Measurements from ENCODE around the gene AFAP1.
"Not testable (repeated sequence)": the region's sequence is repeated elsewhere in the genome, so short reads cannot be mapped to it uniquely, and the experiment has no call there.

Gene AFAP1

DNA sequence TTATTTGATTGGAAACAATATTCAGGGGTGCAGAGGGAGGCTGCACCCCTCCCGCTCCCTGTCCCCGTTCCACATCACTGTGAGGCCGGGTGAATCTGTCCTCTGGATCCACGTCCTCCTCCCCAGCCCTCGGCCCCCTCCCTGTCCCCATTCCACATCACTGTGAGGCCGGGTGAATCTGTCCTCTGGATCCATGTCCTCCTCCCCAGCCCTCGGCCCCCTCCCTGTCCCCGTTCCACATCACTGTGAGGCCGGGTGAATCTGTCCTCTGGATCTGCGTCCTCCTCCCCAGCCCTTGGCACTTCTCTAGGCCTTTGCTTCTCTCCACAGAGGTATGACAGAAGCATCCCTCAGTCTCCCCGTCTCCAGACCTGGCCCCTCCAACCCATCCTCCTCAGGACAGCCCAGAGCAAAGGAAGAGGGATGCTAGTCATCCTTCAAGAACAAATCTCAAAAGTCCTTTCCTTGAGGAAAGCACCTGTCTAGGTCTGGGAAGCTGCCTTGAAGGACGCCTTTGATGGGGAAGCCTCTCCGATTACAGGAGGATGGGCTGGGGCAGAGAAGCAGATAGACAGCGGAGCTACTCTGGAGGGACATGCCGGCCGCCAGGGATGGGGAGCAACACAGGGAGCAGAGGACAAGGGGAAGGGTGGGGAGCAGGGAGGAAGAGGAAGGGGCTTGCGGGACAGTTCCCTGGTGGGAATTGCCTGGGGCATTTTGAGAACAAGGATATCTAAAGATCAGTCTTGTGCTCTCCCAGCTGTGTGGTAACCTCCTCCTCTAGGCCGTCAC lies 10.8 kb upstream of the AFAP1 start:
- in situ Hi-C loops (cut with MboI; ENCODE audit: low sequenced_read_pairs), result no loop called here

DNA sequence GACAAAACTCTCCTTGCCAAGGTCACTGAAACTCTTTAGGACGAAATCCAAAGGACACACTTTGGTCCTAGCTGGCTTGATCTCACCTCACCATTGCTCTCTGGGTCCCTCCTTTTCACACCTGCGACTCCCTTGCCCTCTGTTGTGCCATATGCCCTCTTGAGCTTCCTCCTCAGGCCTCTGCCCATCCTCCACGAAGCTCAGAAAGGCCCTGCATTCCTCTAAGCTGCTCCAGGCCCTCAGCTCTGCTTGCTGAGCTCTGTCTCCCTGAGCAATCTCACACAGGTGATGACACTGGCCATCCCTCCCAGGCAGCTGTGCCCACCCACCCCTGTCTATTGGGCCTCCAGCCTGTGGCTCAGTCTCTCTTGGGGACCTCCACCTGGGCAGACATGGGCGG lies 10.1 kb upstream of the AFAP1 start:
- in situ Hi-C loops (cut with MboI; ENCODE audit: low sequenced_read_pairs), result no loop called here

DNA sequence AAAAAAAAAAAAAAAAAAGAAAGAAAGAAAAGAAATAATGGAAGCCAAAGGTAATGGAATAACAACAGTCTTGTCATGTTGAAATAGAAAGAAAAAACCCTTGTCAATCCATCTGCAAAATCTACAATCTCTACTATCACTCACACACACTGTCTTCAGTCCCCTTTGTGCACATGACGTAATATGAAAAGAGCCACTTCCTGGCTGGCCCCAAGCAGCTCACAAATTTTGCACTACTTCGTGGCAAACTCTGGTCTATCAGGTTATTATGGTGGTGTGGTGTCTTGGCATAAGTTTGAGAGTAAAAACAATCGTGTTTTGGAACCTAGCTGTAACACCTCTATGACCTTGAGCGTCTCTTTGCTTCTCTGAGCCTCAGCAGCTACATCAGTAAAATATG lies 8.3 kb upstream of the AFAP1 start:
- in situ Hi-C loops (cut with MboI; ENCODE audit: low sequenced_read_pairs), result no loop called here

DNA sequence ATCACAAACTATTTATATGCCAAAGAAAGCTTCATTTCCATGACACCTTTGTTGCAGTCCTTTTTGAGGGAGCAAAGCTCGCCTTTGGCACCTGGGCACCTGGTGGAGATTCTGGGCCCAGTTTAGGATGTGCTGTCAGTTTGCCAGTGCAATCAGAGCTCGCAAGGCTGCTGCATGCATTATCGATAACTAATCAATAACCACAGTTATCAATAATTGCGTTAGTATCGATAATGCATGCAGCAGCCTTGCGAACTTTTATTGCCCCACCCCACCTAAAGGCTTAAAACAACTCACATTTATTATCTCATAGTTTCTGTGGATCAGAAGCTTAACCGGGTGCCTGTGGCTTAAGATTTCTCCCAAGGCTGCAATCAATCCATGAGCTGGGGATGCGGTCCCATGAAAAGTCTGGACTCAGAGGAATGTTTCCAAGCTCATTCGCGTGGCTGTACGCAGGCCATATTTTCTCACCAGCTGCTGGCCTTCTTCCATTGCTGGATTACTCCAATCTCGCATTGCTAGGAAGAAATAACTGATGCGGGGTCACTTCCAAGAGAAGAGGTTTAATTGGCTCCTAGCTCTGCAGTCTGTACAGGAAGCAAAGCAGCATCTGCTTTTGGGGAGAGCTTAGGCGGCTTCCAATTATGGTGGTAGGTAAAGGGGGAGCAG lies 6.2 kb upstream of the AFAP1 start:
- in situ Hi-C loops (cut with MboI; ENCODE audit: low sequenced_read_pairs), result no loop called here

DNA sequence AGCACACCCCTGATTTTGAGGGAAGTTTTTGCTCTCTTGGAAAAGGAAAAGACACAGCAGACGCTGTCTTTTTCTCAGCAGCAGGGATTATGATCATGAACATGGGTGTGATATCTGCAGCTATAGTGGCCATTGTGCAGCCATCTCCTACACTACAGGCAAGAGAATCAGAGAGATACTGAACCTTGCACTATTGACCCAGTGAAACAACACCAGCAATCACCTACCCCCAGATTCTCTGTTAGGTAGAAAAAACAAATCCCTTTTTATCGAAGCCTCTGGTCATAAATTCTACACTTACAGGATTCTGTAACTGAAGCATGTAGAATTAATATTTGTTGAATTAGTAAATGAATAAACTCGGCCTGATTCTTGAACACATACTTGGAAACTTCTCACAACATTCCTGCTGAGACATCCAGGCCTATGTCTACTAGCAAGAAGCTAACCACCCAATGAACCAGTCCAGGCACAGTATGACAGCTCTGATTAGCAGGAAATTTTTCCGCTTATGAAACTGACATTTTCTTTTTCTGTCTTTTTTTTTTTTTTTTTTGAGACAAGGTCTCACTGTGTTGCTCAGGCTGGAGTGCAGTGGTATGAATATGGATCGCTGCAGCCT lies 5.0 kb upstream of the AFAP1 start:
- in situ Hi-C loops (cut with MboI; ENCODE audit: low sequenced_read_pairs), result no loop called here

DNA sequence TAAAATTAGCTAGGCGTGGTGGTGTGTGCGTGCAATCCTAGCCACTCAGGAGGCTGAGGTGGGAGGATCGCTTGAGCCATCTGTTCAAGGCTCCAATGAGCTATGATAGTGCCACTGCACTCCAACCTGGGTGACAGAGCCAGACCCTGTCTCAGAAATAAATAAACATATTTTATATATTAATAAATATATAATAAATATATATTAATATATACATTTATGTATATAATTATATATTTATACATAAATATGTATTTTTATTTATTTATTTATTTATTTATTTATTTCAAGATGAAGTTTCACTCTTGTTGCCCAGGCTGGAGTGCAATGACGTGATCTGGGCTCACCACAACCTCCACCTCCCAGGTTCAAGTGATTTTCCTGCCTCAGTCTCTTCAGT lies 4.0 kb upstream of the AFAP1 start:
- in situ Hi-C loops (cut with MboI; ENCODE audit: low sequenced_read_pairs), result not testable (repeated sequence)

- in situ Hi-C loops (cut with MboI; ENCODE audit: low sequenced_read_pairs), result no loop called here
Observed at GRCh38 chr4:7943211-7943610, 3.5 kb upstream of the AFAP1 start.

DNA sequence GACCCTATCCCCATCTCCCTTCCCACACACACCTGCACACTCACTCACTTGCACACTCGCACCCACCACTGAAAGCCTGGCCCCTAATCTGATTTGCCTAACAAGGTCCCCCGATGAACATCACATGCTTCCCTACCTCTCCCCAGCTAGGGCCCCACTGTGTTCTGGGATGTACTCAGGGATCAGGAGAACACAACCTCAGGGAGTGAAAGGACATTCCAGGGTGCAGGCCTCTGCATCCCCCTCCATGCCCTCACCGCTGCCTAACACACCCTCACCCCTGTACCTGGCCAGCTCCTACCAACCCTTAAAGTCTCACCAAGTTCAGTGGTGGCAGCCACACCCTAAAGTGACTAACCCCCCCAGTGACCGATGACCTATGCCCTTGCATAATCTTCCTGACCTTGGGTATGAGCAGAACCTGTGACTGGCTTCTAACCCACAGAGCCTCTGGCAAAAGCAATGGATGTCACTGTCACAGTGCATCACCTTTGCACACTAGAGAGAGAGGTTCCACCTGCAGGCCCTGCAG lies 2.4 kb upstream of the AFAP1 start:
- in situ Hi-C loops (cut with MboI; ENCODE audit: low sequenced_read_pairs), result no loop called here

DNA sequence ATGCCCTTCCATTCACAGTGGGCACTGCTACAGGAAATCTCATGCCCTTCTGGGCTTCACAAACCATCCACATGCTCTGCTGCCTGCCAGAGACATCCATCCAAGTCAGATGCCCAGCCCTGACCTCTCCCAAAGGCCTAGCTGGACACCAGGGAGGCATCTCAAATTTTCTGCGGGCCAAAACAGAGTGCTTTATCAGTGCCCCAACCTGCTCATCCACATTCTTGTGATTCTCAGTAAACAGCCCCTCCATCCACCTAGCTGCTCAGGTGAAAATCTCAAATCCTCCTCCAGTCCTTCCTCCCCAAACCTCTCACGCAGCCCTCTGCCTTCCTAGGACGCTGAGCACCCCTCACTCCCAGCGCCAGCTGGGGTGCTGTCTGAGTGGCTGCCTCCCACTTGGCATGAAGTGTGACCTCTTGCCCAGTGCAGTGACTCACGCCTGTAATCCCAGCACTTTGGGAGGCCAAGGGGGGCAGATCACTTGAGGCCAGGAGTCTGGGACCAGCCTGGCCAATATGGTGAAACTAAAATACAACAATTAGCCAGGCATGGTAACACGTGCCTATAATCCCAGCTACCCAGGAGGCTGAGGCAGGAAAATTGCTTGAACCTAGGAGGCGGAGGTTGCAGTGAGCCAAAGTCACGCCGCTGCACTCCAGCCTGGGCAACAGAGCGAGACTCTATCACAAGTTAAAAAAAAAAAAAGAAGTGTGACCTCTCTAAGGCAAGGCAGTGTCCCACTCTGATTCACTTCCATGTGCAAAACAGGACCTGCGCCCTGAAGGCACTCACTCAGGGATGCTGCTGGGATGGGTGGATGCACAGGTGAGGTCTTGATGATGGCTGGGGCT lies 1.7 kb upstream of the AFAP1 start:
- in situ Hi-C loops (cut with MboI; ENCODE audit: low sequenced_read_pairs), result no loop called here

GRCh38 chr4:7938609-7939376 lies 868 bp downstream of the AFAP1 start:
- in situ Hi-C loops (cut with MboI; ENCODE audit: low sequenced_read_pairs), result no loop called here

DNA sequence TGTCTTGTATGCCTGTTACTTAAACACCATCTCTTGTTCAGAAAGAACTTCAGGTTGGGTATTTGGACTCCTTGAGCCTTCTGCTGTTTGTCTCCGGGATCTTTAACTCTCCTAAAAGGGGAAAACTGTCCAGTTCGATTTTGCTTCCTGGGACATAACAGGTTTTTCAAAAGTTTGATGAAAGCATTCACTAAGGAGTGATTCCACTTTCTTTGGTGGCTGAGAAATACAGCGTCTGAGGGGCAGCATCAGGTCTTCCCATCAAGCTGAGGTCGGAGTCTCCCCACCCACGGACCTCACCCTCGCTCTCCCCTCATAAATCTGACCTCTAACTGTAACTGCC lies 1.4 kb downstream of the AFAP1 start:
- in situ Hi-C loops (cut with MboI; ENCODE audit: low sequenced_read_pairs), result no loop called here

- in situ Hi-C loops (cut with MboI; ENCODE audit: low sequenced_read_pairs), result no loop called here
Observed at GRCh38 chr4:7937006-7937405, 2.7 kb downstream of the AFAP1 start.

GRCh38 chr4:7933651-7934510 lies 5.8 kb downstream of the AFAP1 start:
- in situ Hi-C loops (cut with MboI; ENCODE audit: low sequenced_read_pairs), result no loop called here

- in situ Hi-C loops (cut with MboI; ENCODE audit: low sequenced_read_pairs), result no loop called here
Observed at GRCh38 chr4:7932287-7932686, 7.4 kb downstream of the AFAP1 start.

DNA sequence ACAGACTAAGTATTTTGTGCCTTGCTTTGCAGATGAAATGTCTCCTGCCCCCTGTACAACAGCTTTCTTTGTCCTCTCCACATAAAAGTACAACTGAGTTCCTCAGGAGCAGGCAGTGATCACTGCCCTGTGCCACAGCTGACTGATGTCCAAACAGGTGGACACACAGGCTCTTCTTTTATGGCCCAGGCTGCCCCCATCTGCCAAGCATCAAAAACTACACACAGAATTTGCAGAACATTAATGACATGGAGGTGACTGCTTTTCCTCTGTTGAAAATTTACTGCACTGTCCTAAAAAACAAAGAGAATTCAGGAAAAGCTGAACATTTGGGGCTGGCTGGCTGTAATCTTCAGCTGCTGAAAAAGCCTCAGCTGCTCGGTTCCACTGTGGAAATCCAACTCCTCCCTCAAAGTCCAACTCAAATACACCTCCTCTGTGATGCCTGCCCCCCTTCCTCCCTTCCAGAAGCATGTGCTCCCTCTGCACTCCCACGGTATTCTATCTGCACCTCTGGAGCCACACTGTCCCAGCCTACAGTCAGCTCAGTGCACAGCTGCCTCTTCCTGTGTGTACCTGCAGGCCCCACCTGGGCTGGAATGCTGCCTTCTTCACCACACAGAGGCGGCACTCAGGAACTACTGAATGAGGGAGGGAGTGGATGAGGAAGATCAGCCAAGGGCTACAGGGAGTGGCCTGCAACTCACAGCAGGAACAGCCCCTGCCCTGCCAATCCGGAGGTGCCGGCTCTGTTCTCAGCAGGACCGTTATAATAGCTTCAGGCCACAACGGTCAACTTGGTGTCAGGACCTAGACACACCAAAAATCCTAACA lies 10.3 kb downstream of the AFAP1 start:
- in situ Hi-C loops (cut with MboI; ENCODE audit: low sequenced_read_pairs), result no loop called here

DNA sequence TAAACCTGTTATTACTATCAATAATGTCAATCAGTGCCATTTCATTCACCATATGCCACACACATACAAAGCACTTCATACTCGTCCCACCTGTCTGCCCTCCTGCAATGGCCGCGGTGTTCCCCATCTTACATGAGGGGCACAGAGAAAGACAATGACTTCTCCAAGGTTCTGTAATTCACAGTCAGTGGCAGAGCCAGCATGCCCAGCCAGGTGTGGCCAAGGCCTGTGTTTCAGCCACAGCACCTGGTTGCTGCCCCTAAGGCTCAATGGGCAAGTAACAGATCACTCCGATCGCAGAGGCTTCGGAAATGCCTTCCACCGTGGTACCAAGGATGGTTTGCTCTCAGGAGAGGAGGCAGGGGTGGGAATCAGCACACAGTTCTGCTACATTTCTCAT lies 10.9 kb downstream of the AFAP1 start:
- in situ Hi-C loops (cut with MboI; ENCODE audit: low sequenced_read_pairs), result no loop called here

DNA sequence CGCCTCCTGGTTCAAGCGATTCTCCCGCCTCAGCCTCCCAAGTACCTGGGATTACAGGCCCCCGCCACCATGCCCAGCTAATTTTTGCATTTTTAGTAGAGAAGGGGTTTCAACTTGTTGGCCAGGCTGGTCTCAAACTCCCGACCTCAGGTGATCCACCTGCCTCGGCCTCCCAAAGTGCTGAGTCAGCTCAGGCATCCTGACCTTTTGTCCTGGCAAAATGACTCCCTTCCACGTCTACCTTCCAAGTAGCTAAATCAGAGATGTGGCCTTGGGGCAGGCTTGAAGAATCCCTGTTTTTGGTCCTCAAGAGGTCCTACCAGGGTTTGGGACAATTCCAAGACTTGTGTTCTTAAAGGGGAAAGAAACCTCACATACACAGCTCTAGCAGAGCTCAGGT lies 12.8 kb downstream of the AFAP1 start:
- in situ Hi-C loops (cut with MboI; ENCODE audit: low sequenced_read_pairs), result no loop called here

DNA sequence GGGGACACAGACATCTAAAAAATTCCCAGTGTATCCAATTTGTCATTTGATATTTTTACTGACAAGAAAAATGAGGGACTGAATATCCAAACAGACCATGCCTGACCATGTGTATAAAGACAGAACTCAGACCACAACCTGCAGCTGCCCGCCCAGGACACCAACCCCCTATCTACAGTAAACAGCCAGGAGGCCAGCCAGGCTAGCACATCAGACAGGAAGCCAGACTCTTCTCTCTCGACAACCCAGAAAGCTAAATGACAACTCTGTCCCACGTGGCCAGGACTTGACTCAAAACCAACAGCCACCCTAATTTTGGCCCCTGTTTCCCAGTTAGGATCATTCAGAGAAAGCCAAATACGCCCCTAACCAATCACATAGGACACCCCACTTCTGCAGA lies 15.1 kb downstream of the AFAP1 start:
- in situ Hi-C loops (cut with MboI; ENCODE audit: low sequenced_read_pairs), result no loop called here

DNA sequence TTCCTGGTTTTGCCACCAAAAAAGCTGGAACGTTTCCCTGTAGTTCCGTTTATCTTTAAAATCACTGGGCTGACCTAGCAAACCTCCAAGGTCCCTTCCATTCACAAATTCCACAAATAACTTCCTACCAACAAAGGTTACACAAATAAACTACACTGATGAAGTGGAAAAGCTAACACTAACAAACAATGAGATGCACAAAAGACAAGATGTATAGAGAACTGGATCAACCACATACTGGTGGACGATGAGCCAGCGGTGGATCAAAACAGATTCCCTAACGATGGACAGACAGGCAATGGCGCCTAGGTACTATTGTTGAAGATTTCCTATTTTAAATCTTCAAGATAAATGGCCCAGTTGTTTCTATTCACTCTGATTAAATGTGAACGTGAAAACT lies 15.5 kb downstream of the AFAP1 start:
- in situ Hi-C loops (cut with MboI; ENCODE audit: low sequenced_read_pairs), result no loop called here
